HepG2 (cell line): ENCODE data around the gene CACNA2D3. TPM values are rescaled to one million over a fixed set of nuclear protein-coding genes. Genes with fewer than 3 reads are reported as not detected.

Experiments used
- ATAC-seq: fragments of 200-7000 bp; cut with Tn5 transposase; 3 replicates; pipeline ENCODE4 v1.9.1; 2020; ENCODE audit warnings: mild to moderate bottlenecking, moderate library complexity
- BruUV-seq: library from RNA; stranded (reverse); fragments of 400-500 nt; replicated peaks from 2 replicates; lab custom pipeline; 2021; lab: Mats Ljungman, UMichigan
- CTCF ChIA-PET: fragments of 300-600 bp; formaldehyde crosslinking; extraction: SDS; loops from one replicate; lab custom pipeline; 2021; ENCODE audit warnings: low total read pairs, inconsistent platforms, low intra/inter-chr PET ratio; lab: Yijun Ruan, JAX
- POLR2A ChIA-PET: fragments of 350-600 bp; sonication (Branson Sonifier 250); formaldehyde crosslinking; loops from one replicate; lab custom pipeline; 2020; ENCODE audit warnings: antibody characterized with exemption, inconsistent platforms; lab: Yijun Ruan, JAX
- DNase-seq: peaks from one replicate; pipeline ENCODE4 v3.0.0-alpha.2; 2015; ENCODE audit warnings: low spot score
- FAIRE-seq: peaks from 3 replicates; lab custom pipeline; 2011; peaks lifted over from hg19 to GRCh38; lab: Jason Lieb, UNC
- H2AFZ ChIP-seq: one replicate; pipeline ENCODE4 v1.6.1; 2011; ENCODE audit warnings: low read length, inconsistent platforms
- H3K27ac ChIP-seq: fragments of 300-600 bp; 3 replicates; pipeline ENCODE4 v1.8.0; 2011; ENCODE audit warnings: mixed run types, mild to moderate bottlenecking, mixed read lengths, low read length, inconsistent platforms; ENCODE audit not compliant: insufficient read depth; ENCODE audit errors: extremely low read length
- H3K27me3 ChIP-seq, 2 experiments: fragments of 200-600 bp in 1 of 2; 2 replicates in 1 of 2; 3 replicates in 1 of 2; pipeline versions ENCODE4 v1.6.0 to v1.8.0; 2011; ENCODE audit warnings: low read length in 2 of 2, mild to moderate bottlenecking in 2 of 2, moderate library complexity in 2 of 2, inconsistent platforms in 1 of 2; ENCODE audit not compliant: insufficient read depth in 2 of 2, control insufficient read depth in 1 of 2
- H3K36me3 ChIP-seq, 2 experiments: fragments of 200-600 bp in 1 of 2; replicated peaks in 1 of 2; 2 replicates in 1 of 2; 3 replicates in 1 of 2; pipeline versions ENCODE4 v1.5.1 to v1.8.0; 2011; ENCODE audit warnings: low read length in 2 of 2, inconsistent platforms in 1 of 2; ENCODE audit not compliant: insufficient read depth in 2 of 2, control insufficient read depth in 1 of 2
- H3K4me1 ChIP-seq: 2 replicates; pipeline ENCODE4 v1.5.1; 2012; ENCODE audit warnings: low read length, inconsistent platforms; ENCODE audit not compliant: insufficient read depth
- H3K4me2 ChIP-seq: 2 replicates; pipeline ENCODE4 v1.6.0; 2011; ENCODE audit warnings: low read depth, low read length, inconsistent platforms
- H3K4me3 ChIP-seq, 3 experiments: fragments of 200-600 bp in 1 of 3; sonication (generic), shearing (Covaris generic) in 1 of 3; replicated peaks in 1 of 3; 2 replicates each; pipeline ENCODE4 v1.5.1; 2011 to 2016; ENCODE audit warnings: low read length in 3 of 3, inconsistent platforms in 2 of 3, low read depth in 2 of 3, mild to moderate bottlenecking in 2 of 3, control low read depth in 1 of 3, mixed read lengths in 1 of 3; ENCODE audit not compliant: insufficient read depth in 1 of 3
- H3K79me2 ChIP-seq: one replicate; pipeline ENCODE4 v1.6.1; 2011; ENCODE audit warnings: low read length, inconsistent platforms; ENCODE audit not compliant: insufficient read depth
- H3K9ac ChIP-seq: 2 replicates; pipeline ENCODE4 v1.6.0; 2011; ENCODE audit warnings: mild to moderate bottlenecking, low read depth, low read length, inconsistent platforms; ENCODE audit not compliant: insufficient read depth
- H3K9me3 ChIP-seq: 2 replicates; pipeline ENCODE4 v1.5.1; 2012; ENCODE audit warnings: mild to moderate bottlenecking, low read length
- H4K20me1 ChIP-seq: 2 replicates; pipeline ENCODE4 v1.6.0; 2011; ENCODE audit warnings: inconsistent platforms, mild to moderate bottlenecking, low read length, moderate library complexity; ENCODE audit not compliant: insufficient read depth
- ATM ChIP-seq: fragments of 450-650 bp; IDR thresholded peaks from 2 replicates; pipeline ENCODE4 v1.7.1; 2017; ENCODE audit warnings: mild to moderate bottlenecking, borderline replicate concordance
- CBX2 ChIP-seq, 2 experiments: fragments of 200-600 bp in 1 of 2; sonication (generic); formaldehyde crosslinking in 1 of 2; IDR thresholded peaks; 2 replicates each; pipeline versions ENCODE4 v1.7.0 to v1.8.1; 2018 to 2022; ENCODE audit warnings: low read depth in 2 of 2, low read length in 1 of 2, mild to moderate bottlenecking in 1 of 2, missing genetic modification reagents in 1 of 2
- HNF4G ChIP-seq, 2 experiments: sonication (generic) in 1 of 2; formaldehyde crosslinking in 1 of 2; IDR thresholded peaks; 2 replicates each; pipeline versions ENCODE4 v1.4.0 to v1.6.1; 2011 to 2020; ENCODE audit warnings: borderline replicate concordance in 2 of 2, low read depth in 2 of 2, mild to moderate bottlenecking in 2 of 2, low read length in 1 of 2, missing genetic modification reagents in 1 of 2, moderate library complexity in 1 of 2
- HNRNPK ChIP-seq: fragments of 200-400 bp; formaldehyde crosslinking; IDR thresholded peaks from 2 replicates; pipeline ENCODE4 v1.6.1; 2018; ENCODE audit warnings: low read length, low read depth, moderate library complexity, mild to moderate bottlenecking; ENCODE audit not compliant: poor library complexity, severe bottlenecking
- HOXA7 ChIP-seq: sonication (generic); formaldehyde crosslinking; IDR thresholded peaks from 2 replicates; pipeline ENCODE4 v1.8.1; 2022; ENCODE audit warnings: mild to moderate bottlenecking, missing genetic modification reagents, moderate library complexity
- JUNB ChIP-seq: sonication (generic); formaldehyde crosslinking; IDR thresholded peaks from 2 replicates; pipeline ENCODE4 v1.8.0; 2022; ENCODE audit warnings: missing genetic modification reagents, mild to moderate bottlenecking, borderline replicate concordance
- NR3C1 ChIP-seq: sonication (generic); formaldehyde crosslinking; IDR thresholded peaks from 2 replicates; pipeline ENCODE4 v1.4.0; 2020; ENCODE audit warnings: missing genetic modification reagents
- THYN1 ChIP-seq: sonication (generic); formaldehyde crosslinking; IDR thresholded peaks from 2 replicates; pipeline ENCODE4 v1.8.1; 2023; ENCODE audit warnings: low read depth, mild to moderate bottlenecking, moderate library complexity, missing genetic modification reagents, borderline replicate concordance
- YEATS2 ChIP-seq: sonication (generic); formaldehyde crosslinking; IDR thresholded peaks from 2 replicates; pipeline ENCODE4 v1.4.0; 2020; ENCODE audit warnings: missing genetic modification reagents, borderline replicate concordance
- ZBTB21 ChIP-seq: sonication (generic); formaldehyde crosslinking; IDR thresholded peaks from 2 replicates; pipeline ENCODE4 v1.4.0; 2020; ENCODE audit warnings: missing genetic modification reagents
- ZNF710 ChIP-seq: sonication (generic); formaldehyde crosslinking; IDR thresholded peaks from 2 replicates; pipeline ENCODE4 v1.5.0; 2020; ENCODE audit warnings: mild to moderate bottlenecking, missing genetic modification reagents, borderline replicate concordance
- WGBS: methylation state at CpG from one replicate; pipeline ENCODE4 v1.1.6; 2017; ENCODE audit warnings: low lambda C conversion rate; 5-methylcytosine and 5-hydroxymethylcytosine counted together
- in situ Hi-C: cut with HindIII; loops from 2 replicates; pipeline ENCODE4 v1.10.0; 2017; ENCODE audit warnings: low pct_unique_long_range_greater_than_20kb; ENCODE audit not compliant: extremely low pct_ligation_motif_present
- intact Hi-C: fragments of 100-400 bp; cut with micrococcal nuclease; formaldehyde crosslinking; loops from one replicate; pipeline ENCODE4 v1.10.0; 2022; ENCODE audit not compliant: unreplicated experiment
- polyA plus RNA-seq, 8 experiments: library from polyadenylated mRNA; depleted of rRNA in 3 of 8; stranded (reverse) in 7 of 8; unstranded in 1 of 8; fragments of >200 nt; fragmentation: Illumina TruSeq in 4 of 8; extraction: Trizol in 4 of 8; gene quantifications; 2 replicates each; pipeline versions ENCODE4 v1.2.1 to v1.2.3, GENCODE V29; 2011 to 2016; ENCODE audit warnings: low read depth in 4 of 8, missing spikeins in 1 of 8, mixed read lengths in 1 of 8; ENCODE audit not compliant: insufficient read depth in 1 of 8
- total RNA-seq, 5 experiments: library from RNA; depleted of rRNA; stranded (reverse); fragments of >200 nt; fragmentation: Illumina TruSeq; extraction: Trizol; gene quantifications; 2 replicates each; pipeline ENCODE4 v1.2.3, GENCODE V29; 2016; ENCODE audit warnings: low read depth in 1 of 5
- TF ChIP-seq, protein P1 (sequence below): sonication (generic); formaldehyde crosslinking; conservative IDR thresholded peaks from 2 replicates; pipeline ENCODE4 v1.4.0; 2020; ENCODE audit warnings: missing genetic modification reagents
- TF ChIP-seq, protein P2 (sequence below): IDR thresholded peaks from 2 replicates; pipeline ENCODE4 v1.6.1; 2012; ENCODE audit warnings: low read length, improper control_type of control experiment

The CACNA2D3 gene
- total and polyA plus RNA-seq, 2 of the 13 experiments (the other 11 are each of a cell fraction or from before 2014, with no cell fraction given) = not detected

- FAIRE-seq = no peak
- intact Hi-C loops = no loop called here
- POLR2A ChIA-PET = no interaction called here
These were observed 255.8 kb downstream of the CACNA2D3 start for GRCh38 chr3:54378184-54378583.

More at GRCh38 chr3:54378184-54378583, 255.8 kb downstream of the CACNA2D3 start:
- H3K27ac ChIP-seq = no peak overlapping the region
- no peaks in the 10 kb centered on the region for H3K9me3 ChIP-seq
- no peak overlapping the region for H2AFZ ChIP-seq
- in situ Hi-C loops = loop anchor here (10.0 kb wide), 1 partner anchor 443 kb away; no protein-coding TSS in a partner anchor
- TF ChIP-seq NR3C1 (CRISPR knock-in tag) = no peak
- no peak for TF ChIP-seq HNF4G (IDR thresholded peaks at IDR 0.05; ENCODE audit: borderline replicate concordance, low read depth, low read length)
- no peak for TF ChIP-seq HNF4G (CRISPR knock-in tag; IDR thresholded peaks at IDR 0.05; ENCODE audit: borderline replicate concordance, low read depth)
- TF ChIP-seq CBX2 (IDR thresholded peaks at IDR 0.05; ENCODE audit: low read depth, low read length) = no peak
- no peak for TF ChIP-seq CBX2 (CRISPR knock-in tag; IDR thresholded peaks at IDR 0.05; ENCODE audit: low read depth)
- no peak for TF ChIP-seq THYN1 (CRISPR knock-in tag)
- TF ChIP-seq HNRNPK = no peak
- TF ChIP-seq, protein P1, sequence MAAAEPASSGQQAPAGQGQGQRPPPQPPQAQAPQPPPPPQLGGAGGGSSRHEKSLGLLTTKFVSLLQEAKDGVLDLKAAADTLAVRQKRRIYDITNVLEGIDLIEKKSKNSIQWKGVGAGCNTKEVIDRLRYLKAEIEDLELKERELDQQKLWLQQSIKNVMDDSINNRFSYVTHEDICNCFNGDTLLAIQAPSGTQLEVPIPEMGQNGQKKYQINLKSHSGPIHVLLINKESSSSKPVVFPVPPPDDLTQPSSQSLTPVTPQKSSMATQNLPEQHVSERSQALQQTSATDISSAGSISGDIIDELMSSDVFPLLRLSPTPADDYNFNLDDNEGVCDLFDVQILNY (CRISPR knock-in tag) = no peak
- TF ChIP-seq YEATS2 (CRISPR knock-in tag) = no peak
- TF ChIP-seq JUNB = no peak
- TF ChIP-seq, protein P2, sequence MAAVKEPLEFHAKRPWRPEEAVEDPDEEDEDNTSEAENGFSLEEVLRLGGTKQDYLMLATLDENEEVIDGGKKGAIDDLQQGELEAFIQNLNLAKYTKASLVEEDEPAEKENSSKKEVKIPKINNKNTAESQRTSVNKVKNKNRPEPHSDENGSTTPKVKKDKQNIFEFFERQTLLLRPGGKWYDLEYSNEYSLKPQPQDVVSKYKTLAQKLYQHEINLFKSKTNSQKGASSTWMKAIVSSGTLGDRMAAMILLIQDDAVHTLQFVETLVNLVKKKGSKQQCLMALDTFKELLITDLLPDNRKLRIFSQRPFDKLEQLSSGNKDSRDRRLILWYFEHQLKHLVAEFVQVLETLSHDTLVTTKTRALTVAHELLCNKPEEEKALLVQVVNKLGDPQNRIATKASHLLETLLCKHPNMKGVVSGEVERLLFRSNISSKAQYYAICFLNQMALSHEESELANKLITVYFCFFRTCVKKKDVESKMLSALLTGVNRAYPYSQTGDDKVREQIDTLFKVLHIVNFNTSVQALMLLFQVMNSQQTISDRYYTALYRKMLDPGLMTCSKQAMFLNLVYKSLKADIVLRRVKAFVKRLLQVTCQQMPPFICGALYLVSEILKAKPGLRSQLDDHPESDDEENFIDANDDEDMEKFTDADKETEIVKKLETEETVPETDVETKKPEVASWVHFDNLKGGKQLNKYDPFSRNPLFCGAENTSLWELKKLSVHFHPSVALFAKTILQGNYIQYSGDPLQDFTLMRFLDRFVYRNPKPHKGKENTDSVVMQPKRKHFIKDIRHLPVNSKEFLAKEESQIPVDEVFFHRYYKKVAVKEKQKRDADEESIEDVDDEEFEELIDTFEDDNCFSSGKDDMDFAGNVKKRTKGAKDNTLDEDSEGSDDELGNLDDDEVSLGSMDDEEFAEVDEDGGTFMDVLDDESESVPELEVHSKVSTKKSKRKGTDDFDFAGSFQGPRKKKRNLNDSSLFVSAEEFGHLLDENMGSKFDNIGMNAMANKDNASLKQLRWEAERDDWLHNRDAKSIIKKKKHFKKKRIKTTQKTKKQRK = no peak
- TF ChIP-seq ZNF710 (CRISPR knock-in tag) = no peak
- no peak for TF ChIP-seq ATM
- no peak for TF ChIP-seq ZBTB21
- TF ChIP-seq HOXA7 (CRISPR knock-in tag) = no peak
- DNase-seq (no peak), ATAC-seq (no peak)
- H3K4me1 ChIP-seq = no peaks in the 10 kb centered on the region
- H3K9ac ChIP-seq = no peak overlapping the region
- H3K79me2 ChIP-seq = no peaks in the 10 kb centered on the region
- CTCF ChIA-PET = no interaction called here
- WGBS = 20% methylated on average over 3 of the region's 5 CpGs
- H3K27me3 ChIP-seq = peaks cover 0 to 4% of the 10 kb centered on the region in 2 experiments; a peak in 1 of 5 replicates
- H3K36me3 ChIP-seq = no peaks in the 10 kb centered on the region
- H4K20me1 ChIP-seq = no peaks in the 10 kb centered on the region
- no peak overlapping the region for H3K4me2 ChIP-seq
- no peak overlapping the region for H3K4me3 ChIP-seq
- no TSS peak for BruUV-seq
